Breast epithelium (tissue), 4 donors: Measurements from ENCODE around the gene GAPDHS. TPM values are rescaled to one million over a fixed set of nuclear protein-coding genes. Genes with fewer than 3 reads are reported as not detected.

ENCODE experiments used
- DNase-seq, 2 donors: peaks; one replicate each; pipeline ENCODE4 v3.0.0-alpha.2; 2019; ENCODE audit warnings: low spot score in 2 of 2
- H3K27ac ChIP-seq, 2 donors: fragments of 200-600 bp; sonication (generic) in 1 of 2; one replicate each; pipeline ENCODE4 v1.5.1; 2016 to 2019; ENCODE audit warnings: mild to moderate bottlenecking in 1 of 2
- H3K27me3 ChIP-seq, 2 donors: fragments of 200-600 bp; sonication (generic) in 1 of 2; one replicate each; pipeline versions ENCODE4 v1.5.1 to v1.6.0; 2017 to 2019; ENCODE audit warnings: control low read depth in 1 of 2, mild to moderate bottlenecking in 1 of 2
- H3K36me3 ChIP-seq: fragments of 200-600 bp; one replicate; pipeline ENCODE4 v1.5.1; 2019
- H3K4me1 ChIP-seq, 2 donors: fragments of 200-600 bp; sonication (generic); one replicate each; pipeline ENCODE4 v1.5.1; 2016 to 2019; ENCODE audit warnings: control low read depth in 1 of 2
- H3K4me3 ChIP-seq, 3 donors: fragments of 200-600 bp; sonication (generic); 1 replicate in 2 of 3; 2 replicates in 1 of 3; pipeline ENCODE4 v1.5.1; 2016 to 2019; ENCODE audit warnings: mild to moderate bottlenecking in 3 of 3, moderate library complexity in 2 of 3
- H3K9me3 ChIP-seq, 2 donors: fragments of 200-600 bp; sonication (generic) in 1 of 2; one replicate each; pipeline ENCODE4 v1.5.1; 2016 to 2019; ENCODE audit warnings: control low read depth in 1 of 2
- CTCF ChIP-seq, 3 donors: fragments of 450-650 bp; IDR thresholded peaks; one replicate each; pipeline ENCODE4 v1.5.1; 2016 to 2017; ENCODE audit warnings: antibody characterized with exemption in 3 of 3, mild to moderate bottlenecking in 3 of 3, moderate library complexity in 3 of 3
- POLR2A ChIP-seq: fragments of 450-650 bp; IDR thresholded peaks from one replicate; pipeline ENCODE4 v1.6.1; 2016; ENCODE audit warnings: antibody characterized with exemption, mild to moderate bottlenecking, moderate library complexity
- POLR2AphosphoS5 ChIP-seq, 3 donors: sonication (generic); formaldehyde crosslinking; IDR thresholded peaks; one replicate each; pipeline ENCODE4 v1.6.1; 2017; ENCODE audit warnings: antibody characterized with exemption in 3 of 3
- intact Hi-C: fragments of 100-400 bp; cut with DNase I; formaldehyde crosslinking; loops from one replicate; pipeline ENCODE4 v1.15.1; 2023; ENCODE audit warnings: low total_unique reads
- total RNA-seq, 3 donors: library from RNA; depleted of rRNA; stranded (reverse); fragments of >200 nt; gene quantifications; one replicate each; pipeline ENCODE4 v1.1.0, GENCODE V29; 2016

The GAPDHS gene
- total RNA-seq, 3 donors from 2014 or later: not detected

DNA sequence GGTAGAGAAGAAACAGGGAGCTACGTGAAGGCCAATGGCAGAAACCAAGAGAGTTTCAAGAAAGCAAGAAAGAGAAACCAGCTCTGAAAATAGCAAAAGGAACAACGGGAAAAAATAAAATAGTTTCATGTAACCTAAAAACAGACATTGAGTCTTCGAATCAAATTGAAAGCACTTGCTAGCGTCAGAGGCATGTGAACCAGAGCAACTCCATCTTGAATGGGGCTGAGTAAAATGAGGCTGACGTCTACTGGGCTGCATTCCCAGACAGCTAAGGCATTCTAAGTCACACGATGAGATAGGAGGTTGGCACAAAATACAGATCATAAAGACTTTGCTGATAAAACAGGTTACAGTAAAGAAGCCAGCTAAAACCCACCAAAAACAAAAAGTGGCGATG lies 45.5 kb downstream of the GAPDHS start:
- Histone ChIP-seq H3K36me3 (no peaks in the 10 kb centered on the region), H3K4me3 (no peak overlapping the region), H3K27ac (no peak overlapping the region), H3K4me1 (no peaks in the 10 kb centered on the region), H3K27me3 (peaks cover 0 to 5% of the 10 kb centered on the region in 2 donors), H3K9me3 (peaks cover 13 to 17% of the 10 kb centered on the region in 2 donors)
- no peak for TF ChIP-seq POLR2A
- TF ChIP-seq CTCF (IDR thresholded peaks at IDR 0.05): no peak
- TF ChIP-seq POLR2AphosphoS5 (IDR thresholded peaks at IDR 0.05): no peak
- intact Hi-C loops: no loop called here
- DNase-seq: no peak

DNA sequence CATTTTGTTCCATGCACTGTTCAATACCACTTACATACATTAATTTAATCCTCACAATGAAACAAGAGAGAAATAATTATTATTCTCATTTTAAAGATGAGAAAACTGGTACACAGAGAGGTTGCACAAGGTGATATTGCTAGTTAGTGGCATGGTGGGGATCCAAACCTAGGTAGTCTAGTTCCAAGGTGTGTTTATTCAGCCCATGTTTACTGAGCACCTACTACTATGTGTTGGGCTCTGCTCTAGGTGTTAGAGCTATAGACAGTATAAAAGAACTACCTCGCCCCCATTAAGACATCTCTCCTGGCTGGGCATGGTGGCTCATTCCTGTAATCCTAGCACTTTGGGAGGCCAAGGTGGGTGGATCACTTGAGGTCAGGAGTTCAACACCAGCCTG lies 49.5 kb downstream of the GAPDHS start:
- Histone ChIP-seq H3K27me3 (peaks cover 0 to 25% of the 10 kb centered on the region in 2 donors), H3K9me3 (no peaks in the 10 kb centered on the region), H3K4me3 (no peak overlapping the region), H3K36me3 (no peaks in the 10 kb centered on the region), H3K27ac (no peak overlapping the region), H3K4me1 (no peaks in the 10 kb centered on the region)
- intact Hi-C loops: no loop called here
- no peak for DNase-seq
- TF ChIP-seq POLR2AphosphoS5 (IDR thresholded peaks at IDR 0.05) (no peak), POLR2A (no peak), CTCF (IDR thresholded peaks at IDR 0.05) (no peak)

- H3K4me1 ChIP-seq: no peaks in the 10 kb centered on the region
- no peak for TF ChIP-seq POLR2A
- TF ChIP-seq CTCF (IDR thresholded peaks at IDR 0.05): no peak
- no peak for TF ChIP-seq POLR2AphosphoS5 (IDR thresholded peaks at IDR 0.05)
- H3K27ac ChIP-seq: no peak within 1 kb of the TSS
- H3K4me3 ChIP-seq: no peak within 1 kb of the TSS
- H3K36me3 ChIP-seq: no peaks in the 10 kb centered on the region
- DNase-seq: no peak
- peaks cover 0 to 25% of the 10 kb centered on the region in 2 donors for H3K27me3 ChIP-seq
- H3K9me3 ChIP-seq: no peaks in the 10 kb centered on the region
- intact Hi-C loops: no loop called here
These were observed 52.6 kb downstream of the GAPDHS start, which contains the start of gene PMIS2 for GRCh38 chr19:35585848-35586247. Gene PMIS2, plus strand, starts transcription at chr19:35586173. Its CDS starts 87 bp downstream, at chr19:35586260.

- H3K4me3 ChIP-seq: no peak overlapping the region
- intact Hi-C loops: no loop called here
- no peaks in the 10 kb centered on the region for H3K9me3 ChIP-seq
- DNase-seq: no peak
- no peaks in the 10 kb centered on the region for H3K36me3 ChIP-seq
- H3K27ac ChIP-seq: no peak overlapping the region
- peaks cover 0 to 25% of the 10 kb centered on the region in 2 donors for H3K27me3 ChIP-seq
- H3K4me1 ChIP-seq: no peaks in the 10 kb centered on the region
- TF ChIP-seq POLR2AphosphoS5 (IDR thresholded peaks at IDR 0.05): no peak
- TF ChIP-seq CTCF (IDR thresholded peaks at IDR 0.05): no peak
- TF ChIP-seq POLR2A: no peak
These were observed 54.1 kb downstream of the GAPDHS start for GRCh38 chr19:35587321-35587720.

- H3K27ac ChIP-seq: no peak overlapping the region
- intact Hi-C loops: no loop called here
- H3K27me3 ChIP-seq: peaks cover 0 to 8% of the 10 kb centered on the region in 2 donors
- no peak for DNase-seq
- no peaks in the 10 kb centered on the region for H3K9me3 ChIP-seq
- no peaks in the 10 kb centered on the region for H3K36me3 ChIP-seq
- H3K4me3 ChIP-seq: no peak overlapping the region
- H3K4me1 ChIP-seq: no peaks in the 10 kb centered on the region
- no peak for TF ChIP-seq POLR2A
- TF ChIP-seq POLR2AphosphoS5 (IDR thresholded peaks at IDR 0.05): no peak
- TF ChIP-seq CTCF (IDR thresholded peaks at IDR 0.05): no peak
These were observed 57.6 kb downstream of the GAPDHS start for GRCh38 chr19:35590875-35591274.
